HG03342 (cell line): ENCODE measurements around the gene MLLT3.

Experiments used
- ATAC-seq: cut with Tn5 transposase; IDR thresholded peaks from one replicate; pipeline ENCODE4 v1.9.1; 2021; ENCODE audit warnings: mild to moderate bottlenecking, moderate library complexity; ENCODE audit not compliant: unreplicated experiment

The MLLT3 gene

DNA sequence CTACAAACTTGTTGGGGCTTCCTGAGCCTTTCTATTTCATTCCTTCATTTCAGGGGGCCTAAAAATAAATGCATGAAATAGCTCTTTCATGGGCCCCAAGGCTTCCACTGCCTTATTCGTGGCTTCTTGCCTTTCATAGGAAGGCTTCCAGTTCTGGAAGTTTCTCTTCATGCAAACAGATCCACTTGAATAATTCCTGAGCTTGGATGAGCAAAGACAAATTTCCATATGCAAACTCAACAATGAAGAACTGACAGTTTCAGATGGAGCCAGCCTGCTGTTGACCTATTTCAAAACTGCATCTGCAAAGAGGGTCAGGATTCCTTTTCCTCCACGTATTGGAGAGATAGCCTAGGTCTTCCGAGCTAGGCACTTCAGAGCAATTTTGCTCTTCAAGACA lies 142.1 kb downstream of the MLLT3 start:
- ATAC-seq = no peak

DNA sequence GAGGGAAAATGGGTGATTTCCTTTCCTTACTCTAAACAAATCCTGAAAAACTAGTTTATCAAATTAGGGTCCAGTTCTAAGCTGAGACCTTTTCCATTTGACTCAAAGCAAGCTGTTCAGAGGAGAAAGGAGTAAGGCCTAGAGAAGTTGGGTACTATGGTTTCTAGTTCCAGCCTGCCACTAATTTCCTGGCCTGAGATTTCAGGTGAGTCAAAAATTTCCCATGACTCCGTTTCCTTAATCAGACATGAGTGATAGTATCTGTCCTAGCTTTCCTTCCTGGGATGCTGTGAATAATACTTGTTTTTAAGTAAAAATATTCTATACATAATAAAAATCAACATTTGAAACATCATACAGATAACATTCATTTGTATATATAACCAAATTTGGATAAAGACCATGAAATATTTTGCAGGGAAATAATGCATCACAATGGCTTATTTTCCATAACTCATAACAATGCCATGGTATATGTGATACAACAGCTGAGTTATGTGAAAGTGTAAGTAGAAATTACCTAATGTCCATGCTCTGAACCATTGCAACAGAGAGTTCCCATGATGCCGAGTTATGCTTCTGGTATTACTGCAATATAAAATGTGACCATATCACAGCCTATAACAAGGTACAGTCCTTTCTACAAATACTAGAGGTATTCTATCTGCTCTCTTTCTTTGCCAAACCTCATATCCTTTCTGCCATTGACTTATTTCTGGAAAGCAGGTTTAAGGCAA lies 142.7 kb downstream of the MLLT3 start:
- peak; percentile 86 for ATAC-seq

GRCh38 chr9:20478786-20479185 lies 143.5 kb downstream of the MLLT3 start:
- no peak for ATAC-seq

DNA sequence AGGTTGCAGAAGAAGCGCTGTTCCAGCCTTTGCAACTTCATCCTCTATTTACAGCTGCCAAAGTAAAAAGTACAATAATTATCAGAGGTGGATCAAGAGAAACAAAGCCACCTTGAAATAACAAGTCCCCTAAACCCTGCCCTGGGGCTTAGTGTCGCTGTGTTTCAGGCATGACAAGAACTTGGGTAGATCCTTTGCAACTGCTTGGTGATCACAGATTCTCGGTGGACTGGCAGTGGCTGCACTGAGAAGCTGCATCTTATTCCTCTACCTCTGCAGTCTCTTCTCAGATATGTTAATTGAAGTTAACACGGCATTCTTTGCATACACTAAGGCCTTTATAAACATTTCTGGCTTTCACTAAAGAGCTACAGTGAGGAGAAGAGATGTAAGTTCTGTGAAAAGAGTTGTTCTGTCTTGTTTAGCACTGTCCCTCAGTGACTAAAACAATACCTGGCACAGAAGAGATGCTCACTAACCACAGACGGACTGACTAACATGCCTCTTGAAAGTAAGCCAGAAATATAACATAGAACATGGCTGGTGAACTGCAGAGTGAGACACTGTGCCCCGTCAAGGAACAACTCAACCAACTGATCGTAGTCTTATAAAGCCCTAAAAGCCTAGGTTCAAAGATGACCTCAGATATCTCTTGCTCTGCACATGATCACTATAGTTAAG lies 144.2 kb downstream of the MLLT3 start:
- no peak for ATAC-seq

GRCh38 chr9:20476912-20477521 lies 145.3 kb downstream of the MLLT3 start:
- no peak for ATAC-seq

DNA sequence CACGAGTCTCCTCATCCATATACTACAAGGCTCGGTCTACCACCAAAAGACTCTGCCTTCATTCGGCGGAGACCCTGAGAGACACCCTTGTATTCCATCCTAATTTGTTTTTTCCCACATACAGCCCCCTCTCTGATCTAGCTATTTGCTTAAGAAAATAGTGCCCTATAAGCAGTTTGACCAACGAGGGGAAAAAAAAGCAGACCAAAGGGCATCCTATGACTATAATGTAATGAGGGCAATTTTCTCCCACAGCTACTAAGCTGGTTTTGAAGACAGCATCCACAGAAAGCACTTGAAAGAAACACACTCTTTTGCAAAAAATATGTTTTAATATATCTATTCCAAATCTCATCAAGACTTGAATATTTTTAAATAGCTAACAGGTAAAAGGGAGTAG lies 147.8 kb downstream of the MLLT3 start:
- no peak for ATAC-seq

GRCh38 chr9:20473515-20474013 lies 148.7 kb downstream of the MLLT3 start:
- ATAC-seq = no peak

DNA sequence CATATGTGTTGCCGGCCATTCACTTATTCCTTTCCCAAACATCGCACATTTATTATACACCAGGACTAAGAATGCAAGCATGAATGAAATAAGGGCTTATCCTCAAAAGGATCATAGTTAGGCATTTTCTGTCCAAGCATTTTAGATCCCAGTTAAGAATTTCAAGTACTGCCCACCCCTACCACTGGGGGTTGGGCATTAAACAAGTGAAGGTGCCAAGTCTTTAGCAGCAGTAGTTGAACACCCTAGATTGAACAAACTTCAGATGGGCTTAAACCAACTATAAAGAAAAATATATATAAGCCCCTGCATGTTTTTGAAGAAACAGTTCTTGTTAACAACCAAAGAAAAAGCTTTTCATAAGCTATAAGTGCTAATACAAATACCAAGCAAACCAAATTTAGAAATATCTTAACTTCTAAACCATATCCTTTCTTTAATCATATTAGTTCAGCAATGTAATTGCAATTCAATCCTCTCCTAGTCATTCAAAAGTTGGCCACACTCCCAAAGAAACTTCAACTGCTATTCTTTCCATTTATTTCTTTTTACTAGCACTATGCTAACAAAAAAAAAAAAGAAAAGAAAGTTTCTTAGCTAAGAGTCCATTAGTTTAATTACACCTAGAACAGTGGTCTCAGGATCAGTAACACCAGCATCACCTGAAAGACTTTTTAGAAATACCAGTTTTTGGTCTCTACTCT lies 149.8 kb downstream of the MLLT3 start:
- ATAC-seq = no peak

DNA sequence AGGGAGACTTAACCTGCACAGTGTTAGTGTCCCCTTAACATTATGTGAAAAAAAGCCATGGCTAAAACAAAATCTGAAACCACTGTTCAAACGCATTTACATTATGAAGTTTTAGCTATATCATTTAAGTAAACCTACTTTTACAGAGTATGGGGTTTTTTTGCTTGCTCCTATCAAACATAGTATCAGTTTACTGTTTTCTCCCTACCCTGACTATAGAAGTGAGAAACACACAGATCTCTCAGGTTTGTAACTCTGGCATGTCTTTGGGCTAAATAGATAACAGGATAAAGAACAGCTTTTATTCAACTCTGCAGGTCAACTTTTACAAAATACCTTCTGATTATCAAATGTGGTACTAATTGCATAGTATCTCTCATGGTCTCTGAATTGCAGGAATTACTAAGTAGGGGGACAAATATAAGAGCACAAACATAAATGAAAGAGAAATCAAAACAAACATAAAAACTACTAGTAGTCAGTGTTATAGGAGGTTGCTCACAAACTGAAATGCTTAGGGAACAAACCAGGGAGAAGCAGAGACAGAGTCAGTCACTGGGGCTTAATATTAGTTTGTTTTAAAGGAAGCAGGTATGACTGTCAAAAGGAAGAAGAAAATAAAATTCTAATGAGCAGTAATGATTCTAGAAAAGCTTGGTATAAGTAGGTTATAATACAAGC lies 155.8 kb downstream of the MLLT3 start:
- no peak for ATAC-seq

DNA sequence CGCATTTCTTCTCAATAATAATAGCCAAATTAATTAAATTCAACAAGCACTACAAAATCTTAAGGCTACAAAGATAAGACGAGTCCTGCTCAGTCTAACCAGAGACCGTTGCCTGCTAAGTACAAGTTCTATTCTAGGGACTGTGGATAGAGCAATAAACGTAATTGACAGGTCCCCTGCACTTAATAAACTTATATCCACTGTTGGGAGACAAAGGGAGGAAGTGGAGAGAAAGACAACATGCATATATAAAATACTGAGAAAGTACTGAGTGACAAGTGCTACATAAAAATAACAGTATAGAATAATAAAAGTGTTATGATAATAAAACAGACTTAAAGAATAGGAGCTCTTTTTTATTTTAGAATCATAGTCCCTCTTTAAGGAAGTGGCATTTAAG lies 158.1 kb downstream of the MLLT3 start:
- no peak for ATAC-seq

- ATAC-seq = no peak
Measured at GRCh38 chr9:20463823-20464222, 158.5 kb downstream of the MLLT3 start.

DNA sequence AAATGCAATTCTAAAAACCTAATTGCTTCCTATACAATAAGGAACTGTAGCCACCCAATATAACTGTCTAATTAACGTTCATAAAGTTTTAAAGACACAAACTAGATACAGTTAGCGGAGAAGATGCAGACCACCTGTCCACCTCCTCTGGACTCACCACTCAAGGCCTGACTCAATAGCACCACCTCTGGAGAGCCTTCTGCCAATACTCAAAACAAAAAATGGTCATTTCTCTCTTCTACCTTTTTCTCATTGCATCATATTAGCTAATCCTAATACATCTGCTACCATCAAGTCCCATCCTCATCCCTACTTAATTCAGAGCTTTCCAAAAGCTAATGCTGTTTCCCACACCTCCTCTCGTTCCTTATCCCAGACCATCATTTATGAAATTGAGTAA lies 159.9 kb downstream of the MLLT3 start:
- ATAC-seq = no peak

DNA sequence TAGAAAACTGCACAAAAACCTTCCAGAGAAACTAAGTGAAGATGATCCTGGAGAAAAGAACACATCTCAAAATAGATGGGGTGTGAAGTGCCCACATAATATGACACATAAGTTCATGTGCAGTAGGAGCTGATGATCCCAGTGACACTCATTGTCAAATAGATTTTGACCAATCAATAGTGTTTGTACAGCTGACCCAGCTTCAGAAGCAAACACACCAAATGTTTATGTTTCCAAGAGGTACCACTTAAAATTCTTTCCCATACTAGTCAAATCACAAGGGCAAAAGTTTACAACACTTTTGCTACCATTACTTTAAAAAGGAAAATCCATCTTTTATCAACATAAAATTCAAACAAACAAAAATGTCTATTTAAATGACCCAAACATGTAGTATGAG lies 175.0 kb downstream of the MLLT3 start:
- ATAC-seq = no peak

- no peak for ATAC-seq
Measured at GRCh38 chr9:20446248-20446647, 176.1 kb downstream of the MLLT3 start.

GRCh38 chr9:20442461-20443319 lies 179.6 kb downstream of the MLLT3 start:
- ATAC-seq = no peak

GRCh38 chr9:20441711-20442423 lies 180.4 kb downstream of the MLLT3 start:
- ATAC-seq = no peak

DNA sequence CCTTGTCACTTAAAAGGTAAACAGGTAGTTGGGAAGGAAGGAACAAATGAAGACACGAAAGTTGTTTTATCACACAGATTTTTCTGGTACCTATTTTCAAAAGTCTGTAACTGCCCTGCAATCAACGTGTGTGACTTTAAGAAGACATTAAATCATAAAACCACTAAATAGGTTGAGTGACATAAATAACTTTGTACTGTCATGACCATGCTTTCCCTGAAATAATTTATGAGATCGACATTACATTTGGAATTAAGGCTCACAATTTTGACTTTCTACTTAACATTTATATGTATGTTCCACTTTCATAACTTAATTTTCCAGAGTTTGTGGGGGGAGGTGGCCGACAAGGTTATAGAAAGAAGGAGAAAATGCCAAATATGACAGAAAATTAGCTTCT lies 181.1 kb downstream of the MLLT3 start:
- no peak for ATAC-seq

- ATAC-seq = no peak
Measured at GRCh38 chr9:20437476-20437875, 184.8 kb downstream of the MLLT3 start.

GRCh38 chr9:20436476-20437195 lies 185.7 kb downstream of the MLLT3 start:
- no peak for ATAC-seq
